Lower lobe of right lung (tissue), 2 donors: ENCODE data around the gene TMEM178B. TPM values are rescaled to one million over a fixed set of nuclear protein-coding genes. Genes with fewer than 3 reads are reported as not detected.

Experiments
- ATAC-seq, 2 donors: fragments of 200-7000 bp; cut with Tn5 transposase; one replicate each; pipeline ENCODE4 v1.9.1; 2020 to 2022; ENCODE audit warnings: mild to moderate bottlenecking in 2 of 2, moderate library complexity in 2 of 2
- DNase-seq: peaks from one replicate; pipeline ENCODE4 v3.0.0-alpha.2; 2020
- H3K27ac ChIP-seq: fragments of 200-600 bp; one replicate; pipeline ENCODE4 v1.8.0; 2022
- H3K27me3 ChIP-seq: fragments of 200-600 bp; one replicate; pipeline ENCODE4 v1.8.0; 2022; ENCODE audit warnings: low read depth
- H3K36me3 ChIP-seq: fragments of 200-600 bp; one replicate; pipeline ENCODE4 v1.8.0; 2022; ENCODE audit warnings: mild to moderate bottlenecking
- H3K4me1 ChIP-seq: fragments of 200-600 bp; one replicate; pipeline ENCODE4 v1.8.0; 2022
- H3K4me3 ChIP-seq: fragments of 200-600 bp; one replicate; pipeline ENCODE4 v1.8.0; 2022; ENCODE audit warnings: mild to moderate bottlenecking
- H3K9me3 ChIP-seq: fragments of 200-600 bp; one replicate; pipeline ENCODE4 v1.8.0; 2022
- CTCF ChIP-seq: fragments of 200-600 bp; IDR thresholded peaks from one replicate; pipeline ENCODE4 v1.8.0; 2022; ENCODE audit warnings: antibody characterized with exemption, mild to moderate bottlenecking
- intact Hi-C: fragments of 100-400 bp; cut with DNase I; formaldehyde crosslinking; loops from one replicate; pipeline ENCODE4 v1.11.0; 2022
- total RNA-seq: library from RNA; stranded (reverse); fragmentation: NEBNext Ultra II Directional; extraction: Animal tissue kit (Norgen Biotek cat#: 25700); gene quantifications from one replicate; pipeline ENCODE4 v1.2.1, GENCODE V29; 2021
- donor health status: DM: no; HTN: yes; CAD: no; lungs with severe emphysema.

The TMEM178B gene
- total RNA-seq, 1 donor from 2014 or later: 0.18 TPM

GRCh38 chr7:141427134-141427533, 353.3 kb downstream of the TMEM178B start:
- DNase-seq (no peak), ATAC-seq (no peak)
- Histone ChIP-seq H3K4me1 (no peaks in the 10 kb centered on the region), H3K36me3 (no peaks in the 10 kb centered on the region), H3K27me3 (no peaks in the 10 kb centered on the region), H3K4me3 (no peak overlapping the region), H3K9me3 (peaks cover 4% of the 10 kb centered on the region), H3K27ac (no peak overlapping the region)
- TF ChIP-seq CTCF: no peak
- intact Hi-C loops: no loop called here

GRCh38 chr7:141430455-141431139, 356.7 kb downstream of the TMEM178B start:
- H3K4me3 ChIP-seq: no peak overlapping the region
- no peaks in the 10 kb centered on the region for H3K27me3 ChIP-seq
- peaks cover 4% of the 10 kb centered on the region for H3K9me3 ChIP-seq
- H3K36me3 ChIP-seq: no peaks in the 10 kb centered on the region
- intact Hi-C loops: no loop called here
- no peak for TF ChIP-seq CTCF
- ATAC-seq (no peak), DNase-seq (no peak)
- H3K4me1 ChIP-seq: no peaks in the 10 kb centered on the region
- no peak overlapping the region for H3K27ac ChIP-seq

GRCh38 chr7:141431140-141431479, 357.2 kb downstream of the TMEM178B start:
- H3K27me3 ChIP-seq: no peaks in the 10 kb centered on the region
- intact Hi-C loops: no loop called here
- no peak overlapping the region for H3K27ac ChIP-seq
- TF ChIP-seq CTCF: no peak
- ATAC-seq (no peak), DNase-seq (no peak)
- H3K36me3 ChIP-seq: no peaks in the 10 kb centered on the region
- no peaks in the 10 kb centered on the region for H3K4me1 ChIP-seq
- peaks cover 4% of the 10 kb centered on the region for H3K9me3 ChIP-seq
- H3K4me3 ChIP-seq: no peak overlapping the region

- TF ChIP-seq CTCF: no peak
- Histone ChIP-seq H3K9me3 (peaks cover 4% of the 10 kb centered on the region), H3K4me3 (no peak overlapping the region), H3K27me3 (no peaks in the 10 kb centered on the region), H3K27ac (no peak overlapping the region), H3K36me3 (no peaks in the 10 kb centered on the region), H3K4me1 (no peaks in the 10 kb centered on the region)
- DNase-seq: no peak
- ATAC-seq: no peak
- intact Hi-C loops: no loop called here
Measured at GRCh38 chr7:141431711-141432110, 357.8 kb downstream of the TMEM178B start.

GRCh38 chr7:141433698-141434097, 359.8 kb downstream of the TMEM178B start:
- Histone ChIP-seq H3K27me3 (no peaks in the 10 kb centered on the region), H3K4me1 (no peaks in the 10 kb centered on the region), H3K36me3 (no peaks in the 10 kb centered on the region), H3K9me3 (no peaks in the 10 kb centered on the region), H3K27ac (no peak overlapping the region), H3K4me3 (no peak overlapping the region)
- TF ChIP-seq CTCF: no peak
- no peak for ATAC-seq
- no peak for DNase-seq
- intact Hi-C loops: no loop called here
